ENCODE data around the gene CHD2. TPM values are rescaled to one million over a fixed set of nuclear protein-coding genes. Genes with fewer than 3 reads are reported as not detected.

CHD2 gene
- total and polyA plus RNA-seq, 2 experiments from 2014 or later = 36.5 to 39.0 TPM

DNA sequence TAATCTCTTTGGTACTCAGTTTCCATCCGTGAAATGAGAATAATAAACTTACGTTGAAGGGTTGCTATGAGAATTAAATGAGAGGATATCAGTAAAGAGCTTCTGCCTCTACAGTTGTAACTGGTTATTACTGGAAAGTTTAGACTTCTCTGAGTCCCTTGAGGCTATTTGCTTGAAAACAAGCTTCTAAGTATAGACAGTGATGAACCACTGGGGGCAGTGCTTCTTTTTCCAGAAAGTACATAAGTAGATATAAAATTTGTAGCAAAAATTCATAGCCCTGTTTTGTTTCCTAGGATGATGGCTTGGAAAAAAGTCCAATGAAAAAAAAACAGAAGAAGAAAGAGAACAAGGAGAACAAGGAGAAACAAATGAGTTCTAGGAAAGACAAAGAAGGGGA is 101.8 kb downstream of the CHD2 start:
- no peak for TF ChIP-seq EZH2 (IDR thresholded peaks at IDR 0.05; ENCODE audit: insufficient read depth, poor library complexity, severe bottlenecking)
- 93 to 99% methylated on average over 2 of the region's 2 CpGs for WGBS, 2 experiments (ENCODE audit: low coverage in 1 of 2, low lambda C conversion rate in 2 of 2, missing lambda C conversion rate in 2 of 2)
- peaks cover 93% of the 10 kb centered on the region for H3K79me2 ChIP-seq (ENCODE audit: insufficient read depth)
- no peak overlapping the region for H3K27ac ChIP-seq
- no peaks in the 10 kb centered on the region for H3K9me2 ChIP-seq (ENCODE audit: insufficient read depth)
- in situ Hi-C loops (cut with MboI) = no loop called here
- peaks cover 55% of the 10 kb centered on the region for H3F3A ChIP-seq (ENCODE audit: insufficient read depth)
- no peak overlapping the region for H2AFZ ChIP-seq
- H3K4me2 ChIP-seq (ENCODE audit: unreplicated experiment) = no peak overlapping the region
- no peaks in the 10 kb centered on the region for H4K20me1 ChIP-seq (ENCODE audit: insufficient read depth)
- DNase-seq = peak; percentile 32
- H3K9ac ChIP-seq = no peak overlapping the region
- no peaks in the 10 kb centered on the region for H3K27me3 ChIP-seq (replicated peaks; ENCODE audit: insufficient read depth)
- no peaks in the 10 kb centered on the region for H3K4me1 ChIP-seq (ENCODE audit: insufficient read depth)
- H3K4me3 ChIP-seq = no peak overlapping the region
- H3K36me3 ChIP-seq (ENCODE audit: low read depth) = peaks cover 90% of the 10 kb centered on the region
- H3K9me3 ChIP-seq (ENCODE audit: low read depth) = no peaks in the 10 kb centered on the region

DNA sequence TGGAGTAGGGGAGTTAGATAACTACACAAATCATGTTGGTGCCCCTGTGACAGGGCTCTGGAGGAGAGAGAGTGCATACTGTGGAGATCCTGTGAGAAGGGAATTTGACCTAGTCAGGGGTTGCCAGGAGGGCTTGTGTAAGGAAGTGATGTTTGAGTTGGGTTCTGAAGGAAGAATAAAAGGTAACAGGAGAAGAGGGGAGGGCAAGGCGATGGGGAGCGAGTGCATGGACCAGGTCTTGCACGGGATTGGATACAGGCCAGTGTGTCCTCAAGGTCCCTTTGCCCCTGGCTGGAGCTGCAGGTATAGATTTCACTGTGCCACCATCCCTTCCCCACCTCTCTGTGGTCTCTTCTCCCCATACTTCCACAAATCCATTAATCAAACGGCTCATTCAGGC is 105.0 kb downstream of the CHD2 start:
- Histone ChIP-seq H3K36me3 (ENCODE audit: low read depth) (peaks cover 89% of the 10 kb centered on the region), H3K4me1 (ENCODE audit: insufficient read depth) (no peaks in the 10 kb centered on the region), H2AFZ (no peak overlapping the region), H3K27ac (peak overlapping the region; percentile 19; the same call in 1 of the 2 replicates), H4K20me1 (ENCODE audit: insufficient read depth) (no peaks in the 10 kb centered on the region), H3K4me3 (no peak overlapping the region), H3K79me2 (ENCODE audit: insufficient read depth) (peaks cover 96% of the 10 kb centered on the region), H3K9ac (no peak overlapping the region), H3K9me3 (ENCODE audit: low read depth) (no peaks in the 10 kb centered on the region), H3K27me3 (replicated peaks; ENCODE audit: insufficient read depth) (no peaks in the 10 kb centered on the region), H3K9me2 (ENCODE audit: insufficient read depth) (no peaks in the 10 kb centered on the region), H3K4me2 (ENCODE audit: unreplicated experiment) (no peak overlapping the region), H3F3A (ENCODE audit: insufficient read depth) (peaks cover 63% of the 10 kb centered on the region)
- no peak for DNase-seq
- WGBS, 2 experiments (ENCODE audit: low coverage in 1 of 2, low lambda C conversion rate in 2 of 2, missing lambda C conversion rate in 2 of 2) = 67 to 71% methylated on average over 4 of the region's 4 CpGs
- TF ChIP-seq EZH2phosphoT487 (IDR thresholded peaks at IDR 0.05; ENCODE audit: insufficient read depth, low read depth) (no peak), EZH2 (IDR thresholded peaks at IDR 0.05; ENCODE audit: insufficient read depth, poor library complexity, severe bottlenecking) (no peak)
- in situ Hi-C loops (cut with MboI) = no loop called here

DNA sequence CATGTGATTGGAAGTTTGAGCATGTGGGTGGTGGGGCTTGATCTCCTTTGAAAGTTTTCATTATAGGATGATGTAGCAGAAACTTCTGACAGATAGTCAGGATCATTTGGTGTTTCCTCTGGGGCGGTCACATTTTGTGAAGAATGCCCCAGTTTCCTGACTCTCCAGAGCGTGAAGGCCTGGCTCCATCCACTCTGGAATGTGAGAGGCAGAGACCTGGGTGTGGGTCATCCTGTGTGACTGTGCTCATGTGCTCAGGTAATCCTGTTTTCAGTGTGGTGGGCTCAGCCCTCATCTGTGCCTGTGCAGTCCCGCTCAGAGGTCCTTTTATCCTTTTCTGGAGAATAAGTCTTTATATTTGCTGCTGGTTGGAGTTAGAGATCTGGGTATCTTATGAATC is 107.9 kb downstream of the CHD2 start:
- no peak for DNase-seq
- H3K4me1 ChIP-seq (ENCODE audit: insufficient read depth) = no peaks in the 10 kb centered on the region
- no peak overlapping the region for H3K27ac ChIP-seq
- no peak overlapping the region for H3K9ac ChIP-seq
- H3K79me2 ChIP-seq (ENCODE audit: insufficient read depth) = peaks cover 96% of the 10 kb centered on the region
- TF ChIP-seq EZH2 (IDR thresholded peaks at IDR 0.05; ENCODE audit: insufficient read depth, poor library complexity, severe bottlenecking) (no peak), EZH2phosphoT487 (IDR thresholded peaks at IDR 0.05; ENCODE audit: insufficient read depth, low read depth) (no peak)
- H4K20me1 ChIP-seq (ENCODE audit: insufficient read depth) = no peaks in the 10 kb centered on the region
- peaks cover 52% of the 10 kb centered on the region for H3F3A ChIP-seq (ENCODE audit: insufficient read depth)
- H3K4me2 ChIP-seq (ENCODE audit: unreplicated experiment) = no peak overlapping the region
- no peaks in the 10 kb centered on the region for H3K27me3 ChIP-seq (replicated peaks; ENCODE audit: insufficient read depth)
- 95 to 97% methylated on average over 3 of the region's 3 CpGs for WGBS, 2 experiments (ENCODE audit: low coverage in 1 of 2, low lambda C conversion rate in 2 of 2, missing lambda C conversion rate in 2 of 2)
- in situ Hi-C loops (cut with MboI) = no loop called here
- no peak overlapping the region for H2AFZ ChIP-seq
- no peaks in the 10 kb centered on the region for H3K9me3 ChIP-seq (ENCODE audit: low read depth)
- no peak overlapping the region for H3K4me3 ChIP-seq
- peaks cover 89% of the 10 kb centered on the region for H3K36me3 ChIP-seq (ENCODE audit: low read depth)
- no peaks in the 10 kb centered on the region for H3K9me2 ChIP-seq (ENCODE audit: insufficient read depth)

GRCh38 chr15:93012786-93013185 is 112.7 kb downstream of the CHD2 start:
- Histone ChIP-seq H4K20me1 (ENCODE audit: insufficient read depth) (no peaks in the 10 kb centered on the region), H3K79me2 (ENCODE audit: insufficient read depth) (peaks cover 74% of the 10 kb centered on the region), H3K27ac (no peak overlapping the region), H3K4me3 (no peak overlapping the region), H3K9me2 (ENCODE audit: insufficient read depth) (no peaks in the 10 kb centered on the region), H2AFZ (no peak overlapping the region), H3K27me3 (replicated peaks; ENCODE audit: insufficient read depth) (no peaks in the 10 kb centered on the region), H3K9me3 (ENCODE audit: low read depth) (no peaks in the 10 kb centered on the region), H3K36me3 (ENCODE audit: low read depth) (peaks cover 94% of the 10 kb centered on the region), H3K4me2 (ENCODE audit: unreplicated experiment) (no peak overlapping the region), H3K9ac (no peak overlapping the region), H3K4me1 (ENCODE audit: insufficient read depth) (no peaks in the 10 kb centered on the region), H3F3A (ENCODE audit: insufficient read depth) (peaks cover 55% of the 10 kb centered on the region)
- DNase-seq = no peak
- no peak for TF ChIP-seq EZH2phosphoT487 (IDR thresholded peaks at IDR 0.05; ENCODE audit: insufficient read depth, low read depth)
- TF ChIP-seq EZH2 (IDR thresholded peaks at IDR 0.05; ENCODE audit: insufficient read depth, poor library complexity, severe bottlenecking) = no peak
- 88 to 100% methylated on average over 1 of the region's 1 CpG for WGBS, 2 experiments (ENCODE audit: low coverage in 1 of 2, low lambda C conversion rate in 2 of 2, missing lambda C conversion rate in 2 of 2)
- in situ Hi-C loops (cut with MboI) = no loop called here

DNA sequence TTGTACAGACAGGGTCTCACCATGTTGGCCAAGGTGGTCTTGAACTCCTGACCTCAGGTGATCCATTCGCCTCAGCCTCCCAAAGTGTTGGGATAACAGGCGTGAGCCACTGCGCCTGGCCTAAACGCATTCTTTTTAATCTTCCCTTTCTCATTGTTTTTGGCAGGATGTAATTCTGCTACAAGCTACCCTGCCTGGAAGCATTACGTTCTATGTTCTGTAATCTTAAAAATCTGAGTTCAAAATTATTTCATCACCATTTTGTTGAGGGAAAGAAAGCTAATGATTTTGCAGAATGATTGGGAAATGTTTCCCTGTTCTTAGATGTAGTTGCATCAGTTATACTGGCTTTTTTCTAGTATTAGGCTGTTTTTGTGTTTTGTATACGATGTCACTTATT is 117.4 kb downstream of the CHD2 start:
- peak; percentile 40 for DNase-seq
- H3K9me3 ChIP-seq (ENCODE audit: low read depth) = no peaks in the 10 kb centered on the region
- TF ChIP-seq EZH2 (IDR thresholded peaks at IDR 0.05; ENCODE audit: insufficient read depth, poor library complexity, severe bottlenecking) (no peak), EZH2phosphoT487 (IDR thresholded peaks at IDR 0.05; ENCODE audit: insufficient read depth, low read depth) (no peak)
- H3K36me3 ChIP-seq (ENCODE audit: low read depth) = peaks cover 94% of the 10 kb centered on the region
- H3K27me3 ChIP-seq (replicated peaks; ENCODE audit: insufficient read depth) = no peaks in the 10 kb centered on the region
- no peaks in the 10 kb centered on the region for H3K9me2 ChIP-seq (ENCODE audit: insufficient read depth)
- no peak overlapping the region for H3K4me2 ChIP-seq (ENCODE audit: unreplicated experiment)
- peaks cover 66% of the 10 kb centered on the region for H3K79me2 ChIP-seq (ENCODE audit: insufficient read depth)
- in situ Hi-C loops (cut with MboI) = no loop called here
- H3K4me3 ChIP-seq = no peak overlapping the region
- H3F3A ChIP-seq (ENCODE audit: insufficient read depth) = peaks cover 61% of the 10 kb centered on the region
- H2AFZ ChIP-seq = no peak overlapping the region
- peak overlapping the region; percentile 61 for H3K27ac ChIP-seq
- peak overlapping the region; percentile 20; the same call in 1 of the 2 replicates for H3K9ac ChIP-seq
- WGBS, 2 experiments (ENCODE audit: low coverage in 1 of 2, low lambda C conversion rate in 2 of 2, missing lambda C conversion rate in 2 of 2) = 82 to 90% methylated on average over 6 of the region's 6 CpGs
- no peaks in the 10 kb centered on the region for H4K20me1 ChIP-seq (ENCODE audit: insufficient read depth)
- no peaks in the 10 kb centered on the region for H3K4me1 ChIP-seq (ENCODE audit: insufficient read depth)

Measured in GM23248 (cell line).